Measurements from ENCODE around the gene DNMT1. TPM values are rescaled to one million over a fixed set of nuclear protein-coding genes. Genes with fewer than 3 reads are reported as not detected.

DNMT1 gene
- total RNA-seq, 1 experiment from 2014 or later, result 227 TPM

GRCh38 chr19:10091895-10092641 is 102.7 kb downstream of the DNMT1 start:
- Mint-ChIP-seq H3K27ac (peak overlapping the region in 1 of 3 experiments; percentile 83; a peak in 1 of 7 replicates), H3K27me3 (ENCODE audit: low read depth) (peaks cover 33% of the 10 kb centered on the region), H3K36me3 (ENCODE audit: insufficient read depth in 1 of 3, low read depth in 3 of 3) (peaks cover 4 to 21% (median 11%) of the 10 kb centered on the region in 3 experiments), H3K4me3 (no peak overlapping the region), H3K9me3 (peaks cover 0 to 3% of the 10 kb centered on the region in 2 experiments; a peak in 1 of 5 replicates), H3K4me1 (peaks cover 3% of the 10 kb centered on the region in 2 experiments; a peak in 1 of 4 replicates)
- Histone ChIP-seq H3K9me3 (ENCODE audit: control insufficient read depth, low read depth, low read length) (no peaks in the 10 kb centered on the region), H2BK5ac (ENCODE audit: insufficient read length, low read length) (no peak overlapping the region), H2BK15ac (ENCODE audit: low read depth, low read length) (no peak overlapping the region), H3K14ac (ENCODE audit: insufficient read depth, low read length) (no peak overlapping the region), H2BK12ac (ENCODE audit: insufficient read length, low read depth, low read length) (no peak overlapping the region), H3K18ac (ENCODE audit: insufficient read length, low read depth, low read length) (no peak overlapping the region), H3T11ph (ENCODE audit: low read length) (no peak overlapping the region), H2AK5ac (ENCODE audit: insufficient read length, low read length) (no peak overlapping the region), H2BK120ac (ENCODE audit: low read depth, low read length, poor library complexity, severe bottlenecking) (no peak overlapping the region), H3K23ac (ENCODE audit: insufficient read length, low read depth, low read length) (no peak overlapping the region), H2AFZ (ENCODE audit: low read length) (no peak overlapping the region), H4K20me1 (ENCODE audit: control insufficient read depth, insufficient read depth, insufficient read length) (no peaks in the 10 kb centered on the region), H2BK20ac (ENCODE audit: low read depth, low read length, poor library complexity, severe bottlenecking) (no peak overlapping the region), H4K91ac (ENCODE audit: insufficient read length, low read depth, low read length) (no peak overlapping the region), H3K4ac (ENCODE audit: low read depth, low read length) (no peak overlapping the region), H3K4me1 (ENCODE audit: insufficient read depth, low read length) (no peaks in the 10 kb centered on the region), H3K4me2 (ENCODE audit: insufficient read depth, insufficient read length, low read length) (no peak overlapping the region), H3K9ac (ENCODE audit: extremely low read depth, insufficient read length, low read length) (no peak overlapping the region), H3K79me1 (ENCODE audit: insufficient read depth, low read depth, low read length, poor library complexity, severe bottlenecking) (no peaks in the 10 kb centered on the region), H4K8ac (replicated peaks; ENCODE audit: insufficient read length, low read depth, low read length) (no peak overlapping the region), H4K5ac (ENCODE audit: insufficient read length, low read depth, low read length) (no peak overlapping the region), H3K27me3 (ENCODE audit: insufficient read depth, low read length) (peaks cover 3% of the 10 kb centered on the region), H3K27ac (ENCODE audit: insufficient read length, low read depth, low read length) (no peak overlapping the region), H3K79me2 (ENCODE audit: insufficient read depth, low read length) (no peaks in the 10 kb centered on the region), H3K23me2 (ENCODE audit: insufficient read length, low read depth, low read length, poor library complexity, severe bottlenecking) (peaks cover 6% of the 10 kb centered on the region), H3K56ac (ENCODE audit: insufficient read length, low read depth, low read length) (no peak overlapping the region)
- no peak for DNase-seq
- WGBS (ENCODE audit: extremely low coverage, insufficient read length, low lambda C conversion rate), result no CpG with 5 or more reads among the region's 13 CpGs
- TF ChIP-seq CTCF (conservative IDR thresholded peaks at IDR 0.05), result no peak

Data from H9 (cell line).